SU-DHL-6 (cell line): ENCODE results near the gene NFE2L3.

Experiments used
- H2AFZ ChIP-seq: fragments of 200-600 bp; sonication (generic); 2 replicates; pipeline ENCODE4 v1.6.1; 2014; ENCODE audit warnings: low read depth, mild to moderate bottlenecking, moderate library complexity, mixed read lengths, antibody characterized with exemption, low read length; ENCODE audit not compliant: severe bottlenecking
- H3F3A ChIP-seq: fragments of 200-600 bp; shearing (Covaris generic); 2 replicates; pipeline ENCODE4 v1.6.0; 2016; ENCODE audit warnings: antibody characterized with exemption, mild to moderate bottlenecking; ENCODE audit not compliant: insufficient read depth
- H3K27ac ChIP-seq: fragments of 200-600 bp; sonication (generic); 2 replicates; pipeline ENCODE4 v1.5.1; 2016; ENCODE audit warnings: low read depth, mild to moderate bottlenecking, low read length, moderate library complexity, mixed read lengths
- H3K27me3 ChIP-seq: fragments of 200-600 bp; sonication (generic), shearing (Covaris generic); 2 replicates; pipeline ENCODE4 v1.6.0; 2014; ENCODE audit warnings: mild to moderate bottlenecking, low read length
- H3K36me3 ChIP-seq: fragments of 200-600 bp; sonication (generic); 2 replicates; pipeline ENCODE4 v1.6.1; 2014; ENCODE audit warnings: mild to moderate bottlenecking, low read length, mixed read lengths
- H3K4me2 ChIP-seq: fragments of 300-600, 200-600 bp; shearing (Covaris generic), sonication (generic); 2 replicates; pipeline ENCODE4 v1.6.0; 2014; ENCODE audit warnings: low read length, low read depth, mild to moderate bottlenecking; ENCODE audit not compliant: poor library complexity, severe bottlenecking
- H3K4me3 ChIP-seq: fragments of 200-600 bp; sonication (generic); 2 replicates; pipeline ENCODE4 v1.5.1; 2014; ENCODE audit warnings: antibody characterized with exemption, low read length, mild to moderate bottlenecking, mixed read lengths; ENCODE audit not compliant: insufficient read depth, poor library complexity, severe bottlenecking
- H3K79me2 ChIP-seq: fragments of 200-600 bp; sonication (generic); 2 replicates; pipeline ENCODE4 v1.6.1; 2014; ENCODE audit warnings: mild to moderate bottlenecking, low read length, moderate library complexity; ENCODE audit not compliant: insufficient read depth
- H3K9ac ChIP-seq: fragments of 200-600 bp; sonication (generic); 2 replicates; pipeline ENCODE4 v1.7.0; 2014; ENCODE audit warnings: mild to moderate bottlenecking, low read length
- H3K9me2 ChIP-seq: fragments of 200-600 bp; sonication (generic); replicated peaks from 2 replicates; pipeline ENCODE4 v1.6.1; 2014; ENCODE audit warnings: low read length; ENCODE audit not compliant: insufficient read depth
- H3K9me3 ChIP-seq: fragments of 200-600 bp; sonication (generic); 2 replicates; pipeline ENCODE4 v1.6.1; 2014; ENCODE audit warnings: low read length, mixed read lengths; ENCODE audit not compliant: insufficient read depth
- H4K20me1 ChIP-seq: fragments of 200-600 bp; sonication (generic); 2 replicates; pipeline ENCODE4 v1.6.1; 2014; ENCODE audit warnings: low read depth, mild to moderate bottlenecking, antibody characterized with exemption, low read length, moderate library complexity, mixed read lengths
- CTCF ChIP-seq: fragments of 200-600 bp; sonication (generic); IDR thresholded peaks from one replicate; pipeline ENCODE4 v1.5.1; 2017; ENCODE audit warnings: antibody characterized with exemption, mild to moderate bottlenecking, low read length, moderate library complexity; ENCODE audit not compliant: insufficient read depth, poor library complexity, severe bottlenecking
- EZH2phosphoT487 ChIP-seq: fragments of 200-600 bp; sonication (generic), shearing (Covaris generic); conservative IDR thresholded peaks from 2 replicates; pipeline ENCODE4 v1.6.1; 2018; ENCODE audit warnings: mild to moderate bottlenecking, antibody characterized with exemption, low read length, moderate library complexity, mixed read lengths

NFE2L3 gene

GRCh38 chr7:26151953-26152781 lies at the start of gene NFE2L3:
Gene NFE2L3 (plus strand): TSS chr7:26152198. CDS start chr7:26152499, 301 bp downstream.
- TF ChIP-seq EZH2phosphoT487 (no peak), CTCF (no peak)
- H3K9me3 ChIP-seq: no peaks in the 10 kb centered on the region
- H3K27me3 ChIP-seq: no peaks in the 10 kb centered on the region
- H3F3A ChIP-seq: peaks cover 8% of the 10 kb centered on the region; the same call in 1 of the 2 replicates
- H3K79me2 ChIP-seq: no peaks in the 10 kb centered on the region
- peak within 1 kb of the TSS; percentile 61 for H3K4me2 ChIP-seq
- peak within 1 kb of the TSS; percentile 82 for H2AFZ ChIP-seq
- H4K20me1 ChIP-seq: no peaks in the 10 kb centered on the region
- H3K27ac ChIP-seq: no peak within 1 kb of the TSS
- no peaks in the 10 kb centered on the region for H3K9me2 ChIP-seq
- H3K36me3 ChIP-seq: no peaks in the 10 kb centered on the region
- H3K9ac ChIP-seq: peak within 1 kb of the TSS; percentile 56
- H3K4me3 ChIP-seq: peak within 1 kb of the TSS; percentile 55

- Histone ChIP-seq H3K4me2 (no peak overlapping the region), H4K20me1 (no peaks in the 10 kb centered on the region), H3K79me2 (no peaks in the 10 kb centered on the region), H3F3A (peaks cover 4% of the 10 kb centered on the region; the same call in 1 of the 2 replicates), H3K9me2 (no peaks in the 10 kb centered on the region), H3K36me3 (no peaks in the 10 kb centered on the region), H3K9me3 (no peaks in the 10 kb centered on the region), H3K27me3 (no peaks in the 10 kb centered on the region), H2AFZ (no peak overlapping the region), H3K27ac (no peak overlapping the region), H3K9ac (no peak overlapping the region), H3K4me3 (no peak overlapping the region)
- no peak for TF ChIP-seq EZH2phosphoT487
- no peak for TF ChIP-seq CTCF
These were observed 48.4 kb upstream of the NFE2L3 start for GRCh38 chr7:26103596-26103995.

GRCh38 chr7:26105236-26105635 lies 46.8 kb upstream of the NFE2L3 start:
- Histone ChIP-seq H3K36me3 (no peaks in the 10 kb centered on the region), H3K9me2 (no peaks in the 10 kb centered on the region), H3K4me2 (no peak overlapping the region), H3F3A (peaks cover 3% of the 10 kb centered on the region; the same call in 1 of the 2 replicates), H2AFZ (no peak overlapping the region), H3K79me2 (no peaks in the 10 kb centered on the region), H3K4me3 (no peak overlapping the region), H3K27me3 (no peaks in the 10 kb centered on the region), H3K27ac (no peak overlapping the region), H4K20me1 (no peaks in the 10 kb centered on the region), H3K9me3 (no peaks in the 10 kb centered on the region), H3K9ac (no peak overlapping the region)
- TF ChIP-seq EZH2phosphoT487 (no peak), CTCF (no peak)
